GM21576 (cell line): ENCODE results near the gene KRTAP12-3.
"Not testable (repeated sequence)": the region's sequence is repeated elsewhere in the genome, so short reads cannot be mapped to it uniquely, and the experiment has no call there.

Experiments
- ATAC-seq: cut with Tn5 transposase; IDR thresholded peaks from one replicate; pipeline ENCODE4 v1.9.1; 2021; ENCODE audit warnings: mild to moderate bottlenecking, moderate library complexity; ENCODE audit not compliant: unreplicated experiment

The KRTAP12-3 gene

DNA sequence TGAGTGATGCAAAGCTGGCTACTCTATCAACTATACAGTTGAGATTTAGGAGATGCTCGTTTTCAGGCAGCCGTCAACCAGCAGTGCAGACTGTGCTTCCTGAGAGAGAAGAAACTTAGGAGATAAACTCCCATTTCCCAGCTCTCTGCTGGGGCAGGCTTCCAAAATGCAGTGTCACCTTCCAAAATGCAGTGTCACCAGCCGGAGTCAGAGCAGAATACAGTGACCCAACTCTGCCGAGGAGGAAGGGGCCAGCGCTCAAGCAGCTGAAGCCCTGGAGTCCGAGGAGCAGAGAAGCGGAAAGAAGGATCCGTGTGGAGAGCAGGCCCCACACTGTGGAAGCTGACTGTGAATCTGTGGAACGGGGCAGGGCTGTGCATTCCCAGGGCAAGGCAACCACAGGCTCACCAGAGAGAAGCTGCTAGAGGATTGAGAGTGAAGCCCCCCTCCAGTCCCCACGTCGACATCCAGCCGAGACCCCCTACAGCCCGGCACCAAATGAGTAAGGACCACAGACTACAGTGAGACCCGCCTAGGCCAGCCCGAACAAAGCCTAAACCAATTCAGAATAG, 24.9 kb downstream of the KRTAP12-3 start:
- ATAC-seq = no peak

DNA sequence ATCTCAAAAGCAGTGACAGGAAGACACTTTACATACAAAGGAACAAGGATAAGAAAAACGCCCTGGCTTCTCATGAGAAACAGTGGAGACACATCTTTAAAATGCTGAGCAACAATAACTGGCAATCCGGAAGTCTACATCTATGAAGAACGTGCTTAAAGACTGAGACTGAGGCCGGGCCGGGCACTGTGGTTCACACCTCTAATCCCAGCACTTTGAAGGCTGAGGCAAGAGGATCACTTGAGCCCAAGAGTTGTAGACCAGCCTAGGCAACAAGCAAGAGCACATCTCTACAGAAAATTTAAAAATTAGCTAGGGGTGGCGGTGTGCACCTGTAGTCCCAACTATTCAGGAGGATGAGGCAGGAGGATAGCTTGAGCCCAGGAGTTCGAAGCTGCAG, 26.3 kb downstream of the KRTAP12-3 start:
- no peak for ATAC-seq

DNA sequence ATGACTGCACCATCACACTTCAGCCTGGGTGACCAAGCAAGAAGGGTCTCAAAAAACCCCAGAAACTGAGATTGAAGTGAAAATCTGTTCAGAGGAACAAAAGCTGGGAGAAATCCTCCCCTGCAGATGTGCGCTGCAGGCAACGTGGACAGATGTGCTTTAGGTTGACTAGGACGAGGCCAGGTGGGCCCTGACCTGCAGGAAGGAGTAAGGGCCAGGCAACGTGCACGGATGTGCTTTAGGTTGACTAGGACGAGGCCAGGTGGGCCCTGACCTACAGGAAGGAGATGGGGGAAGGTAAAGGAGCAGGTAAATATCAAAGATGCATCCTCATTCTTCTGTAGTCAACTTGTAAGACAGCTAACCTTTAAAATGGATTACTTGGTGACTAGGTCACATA, 26.8 kb downstream of the KRTAP12-3 start:
- ATAC-seq = no peak

DNA sequence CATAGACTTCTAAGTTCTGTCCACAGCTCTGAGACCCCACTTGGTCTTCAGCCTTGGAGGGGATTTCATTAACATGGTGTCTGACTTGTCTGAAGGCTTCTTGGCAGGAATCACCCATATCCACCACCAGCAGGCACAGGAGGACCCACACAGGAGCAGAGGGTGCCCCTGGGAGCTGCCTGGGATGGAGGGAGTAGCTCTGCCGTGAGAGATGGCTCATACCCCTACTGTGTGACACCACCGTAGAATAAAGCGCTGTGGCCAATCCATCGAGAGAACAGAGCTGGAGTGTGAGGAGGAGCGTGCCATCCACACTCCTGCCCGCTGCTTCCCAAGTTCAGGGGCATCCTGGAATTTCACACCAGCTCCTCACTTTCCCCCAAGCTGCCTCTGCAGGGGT, 27.3 kb downstream of the KRTAP12-3 start:
- ATAC-seq = not testable (repeated sequence)

DNA sequence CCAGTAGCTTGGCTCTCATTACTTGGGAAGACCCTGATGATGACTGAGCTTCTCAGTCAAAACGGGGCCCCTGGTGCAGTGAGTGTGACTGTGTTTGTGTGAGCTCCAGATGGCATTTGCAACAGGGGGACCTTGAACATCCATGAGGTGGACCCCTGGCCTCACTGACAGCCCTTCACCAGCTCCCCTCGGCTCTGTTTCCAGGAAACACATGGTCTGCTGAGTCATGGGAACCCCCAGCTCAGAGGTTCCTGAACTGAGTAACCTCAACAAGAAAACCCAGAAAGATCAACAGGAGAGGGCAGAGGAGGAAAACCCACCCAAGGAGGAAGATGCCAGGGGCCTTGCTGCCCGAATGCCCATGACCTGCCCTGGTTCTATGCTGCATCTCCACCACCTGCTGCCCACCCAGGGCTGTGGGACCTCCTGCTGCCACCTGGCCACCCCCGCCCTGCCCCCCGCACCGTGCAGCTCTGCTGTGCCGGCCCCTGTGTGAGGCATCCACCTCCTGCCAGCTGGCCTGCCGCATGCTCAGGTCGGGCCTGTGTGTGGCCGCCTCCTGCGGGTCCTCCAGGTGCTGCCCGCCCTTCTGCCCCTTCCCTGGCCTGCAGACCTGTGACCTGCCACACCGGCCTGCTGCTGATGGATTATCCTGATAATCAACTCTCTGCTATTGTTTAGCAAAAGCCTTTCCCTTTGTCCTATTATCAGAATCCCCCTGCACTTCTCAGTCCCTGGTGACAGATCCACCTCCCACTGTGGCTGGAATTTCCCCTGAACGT, 28.5 kb downstream of the KRTAP12-3 start:
- no peak for ATAC-seq

DNA sequence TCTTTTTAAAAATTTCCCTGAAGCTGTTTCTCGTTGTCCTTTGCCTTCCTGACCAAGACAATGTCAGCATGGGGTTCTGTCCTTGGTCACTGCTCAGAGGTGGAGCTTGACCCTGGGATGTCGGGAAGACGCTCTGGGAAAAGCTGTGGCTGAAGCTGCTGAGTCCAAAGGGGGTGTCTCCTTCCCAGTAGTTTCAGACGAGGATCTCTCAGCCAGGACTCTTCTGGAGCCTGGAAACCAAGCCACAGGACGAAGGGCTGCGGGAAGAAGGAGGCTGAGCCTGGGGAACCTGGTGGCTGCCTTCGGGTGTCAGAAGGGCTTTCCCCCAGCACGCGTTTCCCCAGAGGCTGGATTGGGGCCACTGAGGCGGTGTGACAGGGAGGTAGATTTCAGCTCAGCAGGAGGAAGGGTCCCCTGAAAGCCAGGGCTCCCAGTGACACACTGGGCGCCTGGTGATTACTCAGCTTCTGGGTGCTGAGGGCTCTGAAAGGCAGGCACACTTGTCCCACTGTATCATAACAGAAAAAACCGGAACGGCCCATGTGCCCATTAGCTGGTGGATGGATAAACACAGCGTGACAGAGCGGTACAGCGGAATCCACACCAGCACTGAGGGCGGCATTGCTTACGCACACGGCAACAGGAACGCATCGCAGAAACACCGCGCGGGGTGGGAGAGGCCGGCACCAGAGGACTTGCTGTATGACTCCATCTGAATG, 29.3 kb downstream of the KRTAP12-3 start:
- ATAC-seq = no peak

DNA sequence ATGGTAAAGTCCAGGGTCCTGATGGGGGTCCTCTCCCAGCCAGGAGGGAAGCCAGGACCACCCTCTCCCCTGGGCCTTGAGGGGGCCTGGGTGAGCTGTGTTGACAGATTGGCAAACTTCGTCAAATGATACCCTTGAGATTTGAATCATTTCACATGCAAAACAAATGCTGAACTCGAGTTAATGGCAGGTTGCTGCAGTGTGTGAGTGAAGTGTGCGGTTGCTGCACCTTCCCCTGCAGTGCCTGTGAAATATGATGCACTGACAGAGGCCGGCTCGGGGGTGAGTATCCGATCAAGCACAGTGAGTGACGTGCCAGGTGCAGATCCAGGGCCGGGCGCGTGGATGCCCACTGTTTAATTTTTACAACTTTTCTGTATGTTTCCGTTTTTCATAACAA, 29.9 kb downstream of the KRTAP12-3 start:
- ATAC-seq = no peak

DNA sequence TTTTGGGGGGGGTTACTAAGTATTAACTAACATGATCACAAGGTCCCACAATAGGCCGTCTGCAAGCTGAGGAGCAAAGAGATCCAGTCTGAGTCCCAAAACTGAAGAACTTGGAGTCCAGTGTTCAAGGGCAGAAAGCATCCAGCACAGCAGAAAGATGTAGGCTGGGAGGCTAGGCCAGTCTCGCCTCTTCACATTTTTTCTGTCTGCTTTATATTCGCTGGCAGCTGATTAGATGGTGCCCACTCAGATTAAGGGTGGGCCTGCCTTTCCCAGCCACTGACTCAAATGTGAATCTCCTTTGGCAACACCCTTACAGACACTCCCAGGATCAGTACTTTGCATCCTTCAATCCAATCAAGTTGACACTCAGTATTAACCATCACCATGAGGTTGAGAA, 32.0 kb downstream of the KRTAP12-3 start:
- ATAC-seq = not testable (repeated sequence)

DNA sequence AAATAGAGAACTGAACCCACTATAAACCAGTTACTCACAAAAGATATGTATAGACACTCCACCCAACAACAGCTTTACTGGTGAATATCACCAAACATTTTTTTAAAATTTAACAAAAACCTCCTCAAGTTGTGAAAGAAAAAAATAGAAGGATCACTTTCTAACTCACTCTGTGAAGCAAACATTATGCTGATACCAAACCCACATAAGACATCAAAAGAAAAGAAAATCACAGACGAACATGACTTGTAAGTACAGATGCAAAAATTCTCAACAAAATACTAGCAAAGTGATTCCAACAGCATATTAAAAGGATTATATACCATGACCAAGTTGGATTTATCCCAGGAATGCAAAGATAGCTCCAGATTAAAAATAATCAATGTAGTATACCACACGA, 34.0 kb downstream of the KRTAP12-3 start:
- ATAC-seq = no peak

DNA sequence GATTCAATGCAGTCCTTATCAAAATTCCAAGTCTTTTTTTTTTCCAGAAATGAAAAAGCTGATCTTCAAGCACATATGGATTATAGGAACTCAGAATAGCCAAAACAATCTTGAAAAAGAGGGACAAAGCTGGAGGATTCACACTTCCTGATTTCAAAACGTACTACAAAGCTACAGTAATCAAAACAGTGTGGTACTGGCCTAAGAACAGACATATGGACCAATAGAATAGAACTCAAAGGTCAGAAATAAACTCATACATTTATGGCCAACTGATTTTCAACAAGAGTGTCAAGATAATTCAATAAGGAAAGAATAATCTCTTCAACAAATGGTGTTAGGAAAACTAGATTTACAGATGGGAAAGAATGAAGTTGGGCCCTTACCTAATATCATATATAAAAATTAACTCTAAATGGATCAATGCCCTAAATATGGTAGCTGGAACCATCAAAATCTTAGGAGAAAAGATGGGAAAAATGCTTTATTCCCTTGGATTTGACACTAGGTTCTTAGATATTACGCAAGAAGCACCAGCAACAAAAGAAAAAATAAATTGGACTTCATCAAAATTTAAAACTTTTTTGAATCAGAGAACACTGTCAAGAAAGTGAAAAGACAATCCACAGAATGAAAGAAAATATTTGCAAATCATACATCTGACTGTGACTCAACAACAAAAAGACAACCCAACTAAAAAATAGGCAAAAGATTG, 35.2 kb downstream of the KRTAP12-3 start:
- no peak for ATAC-seq

DNA sequence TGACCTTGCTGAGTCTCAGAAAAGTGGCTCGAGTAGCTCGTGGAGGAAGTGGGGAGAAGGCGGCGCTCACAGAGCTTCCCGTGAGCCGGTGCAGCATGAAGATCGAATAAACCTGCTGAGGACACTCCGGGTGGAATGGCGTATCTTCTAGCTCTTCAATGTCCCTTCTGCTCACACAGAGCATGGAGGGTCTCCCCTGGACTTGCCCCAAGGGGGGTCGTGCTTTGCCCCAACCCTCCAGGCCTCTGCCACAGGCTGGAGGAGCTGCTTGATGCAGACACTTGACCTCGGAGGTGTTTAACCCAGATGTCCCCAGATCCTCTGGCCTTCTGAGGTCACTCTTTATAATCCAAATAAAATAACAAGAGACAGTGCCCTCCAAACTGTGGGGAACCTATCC, 37.0 kb downstream of the KRTAP12-3 start:
- no peak for ATAC-seq

DNA sequence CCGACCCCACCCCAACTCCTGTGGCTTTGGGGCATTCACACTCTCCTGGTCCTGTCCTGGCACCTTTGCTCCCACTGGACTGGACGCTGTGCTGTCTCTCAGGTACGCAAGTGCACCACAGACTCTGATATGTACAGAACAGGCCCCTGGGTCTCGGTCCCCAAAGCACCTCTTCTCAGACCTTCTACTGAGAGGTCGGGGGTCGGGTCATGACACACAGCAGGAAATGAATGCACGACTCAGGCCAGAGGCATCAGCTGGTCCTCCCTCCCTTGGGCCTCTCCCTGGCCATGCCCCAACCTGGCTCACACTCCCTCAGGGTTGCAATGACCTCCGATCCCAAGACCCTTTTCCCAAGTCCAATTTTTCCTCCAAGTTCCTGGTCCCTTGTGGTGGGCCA, 37.5 kb downstream of the KRTAP12-3 start:
- ATAC-seq = no peak

DNA sequence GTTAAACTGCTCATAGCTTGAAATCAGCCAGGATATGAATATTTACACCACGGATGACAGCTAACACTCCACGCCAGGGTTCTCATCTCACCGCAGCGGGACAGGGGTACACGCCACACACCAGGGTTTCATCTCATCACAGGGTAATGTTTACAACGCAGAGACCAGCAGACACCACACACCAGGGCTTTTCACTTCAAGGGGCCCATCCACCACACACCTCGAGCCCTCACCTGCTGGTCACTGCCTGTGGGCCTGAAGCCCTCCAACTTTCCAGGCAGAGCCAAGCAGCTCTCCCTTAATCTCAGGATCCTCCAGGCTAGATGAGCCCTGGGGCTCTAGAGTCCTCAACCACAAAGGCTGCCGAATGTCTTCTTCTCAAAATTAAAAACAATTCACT, 37.9 kb downstream of the KRTAP12-3 start:
- no peak for ATAC-seq

DNA sequence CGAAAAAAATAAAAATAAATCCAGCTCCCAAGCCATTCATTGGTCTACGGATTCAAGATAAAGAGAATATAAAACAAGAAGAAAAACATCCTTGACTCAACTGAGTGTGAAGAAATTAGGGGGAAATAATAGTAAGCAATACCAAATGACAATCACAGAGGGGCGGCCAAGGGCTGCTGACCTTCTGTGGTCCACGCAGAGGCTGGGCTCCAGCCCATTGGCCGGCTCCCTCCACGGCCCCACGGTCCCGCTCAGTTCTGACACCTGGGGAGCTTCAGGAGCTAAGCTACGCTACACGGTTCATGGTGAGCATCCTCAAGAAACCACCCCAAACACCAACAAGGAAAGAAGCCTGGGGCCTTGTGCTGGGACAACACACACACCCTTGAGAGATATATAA, 38.8 kb downstream of the KRTAP12-3 start:
- ATAC-seq = no peak

DNA sequence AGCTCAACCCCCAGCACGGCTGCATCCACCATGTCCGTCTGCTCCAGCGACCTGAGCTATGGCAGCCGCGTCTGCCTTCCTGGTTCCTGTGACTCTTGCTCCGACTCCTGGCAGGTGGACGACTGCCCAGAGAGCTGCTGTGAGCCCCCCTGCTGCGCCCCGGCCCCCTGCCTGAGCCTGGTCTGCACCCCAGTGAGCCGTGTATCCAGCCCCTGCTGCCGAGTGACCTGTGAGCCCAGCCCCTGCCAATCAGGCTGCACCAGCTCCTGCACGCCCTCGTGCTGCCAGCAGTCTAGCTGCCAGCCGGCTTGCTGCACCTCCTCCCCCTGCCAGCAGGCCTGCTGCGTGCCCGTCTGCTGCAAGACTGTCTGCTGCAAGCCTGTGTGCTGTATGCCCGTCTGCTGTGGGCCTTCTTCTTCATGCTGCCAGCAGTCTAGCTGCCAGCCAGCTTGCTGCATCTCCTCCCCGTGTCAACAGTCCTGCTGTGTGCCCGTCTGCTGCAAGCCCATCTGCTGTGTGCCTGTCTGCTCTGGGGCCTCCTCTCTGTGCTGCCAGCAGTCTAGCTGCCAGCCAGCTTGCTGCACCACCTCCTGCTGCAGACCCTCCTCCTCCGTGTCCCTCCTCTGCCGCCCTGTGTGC, 39.6 kb downstream of the KRTAP12-3 start, which contains the start of gene KRTAP10-12:
Gene KRTAP10-12, plus strand, starts transcription at position 1 of the 639 bp plus-strand sequence. Its CDS starts 30 bp downstream, at position 31.
- ATAC-seq = not testable (repeated sequence)

DNA sequence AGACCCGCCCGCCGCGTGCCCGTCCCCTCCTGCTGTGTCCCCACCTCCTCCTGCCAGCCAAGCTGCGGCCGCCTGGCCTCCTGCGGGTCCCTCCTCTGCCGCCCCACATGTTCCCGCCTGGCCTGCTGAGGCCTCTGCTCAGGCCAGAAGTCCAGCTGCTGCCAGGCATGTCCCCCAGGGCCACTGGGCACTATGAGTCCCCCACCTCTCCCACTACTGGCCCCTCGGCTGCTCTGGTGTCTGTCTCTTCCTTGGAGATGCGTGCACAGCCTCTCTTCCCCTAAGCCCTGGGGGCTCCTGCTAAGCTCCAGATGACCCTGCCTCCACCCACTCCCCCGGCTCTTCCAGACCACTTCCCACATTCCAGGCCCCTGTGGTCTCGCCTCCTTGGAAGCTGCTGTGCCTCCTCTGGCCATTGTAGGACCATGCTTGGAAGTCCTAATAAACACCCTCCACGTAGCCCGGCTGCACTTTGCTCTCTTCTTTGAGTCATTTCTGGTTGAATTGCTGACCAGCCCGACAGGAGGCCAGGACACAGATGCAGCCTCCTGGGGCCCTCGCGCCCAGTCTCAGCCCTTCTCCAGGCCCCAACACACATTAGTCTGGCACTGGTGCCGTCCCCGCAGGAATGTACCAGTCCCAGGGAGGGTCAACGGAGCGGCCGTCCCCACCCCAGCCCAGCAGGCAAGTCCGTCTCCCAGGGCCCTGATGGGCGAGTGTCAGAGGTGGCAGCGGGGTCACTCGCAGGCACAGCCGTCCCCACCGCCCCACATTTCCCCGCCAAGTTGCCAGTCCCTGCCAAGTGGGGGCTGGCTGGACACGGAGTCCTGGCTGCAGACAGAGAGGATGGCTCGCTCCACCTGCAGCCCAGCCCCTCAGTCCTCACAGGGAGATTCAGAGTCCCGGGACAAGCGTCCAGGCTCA, 40.3 kb downstream of the KRTAP12-3 start:
- ATAC-seq = no peak

DNA sequence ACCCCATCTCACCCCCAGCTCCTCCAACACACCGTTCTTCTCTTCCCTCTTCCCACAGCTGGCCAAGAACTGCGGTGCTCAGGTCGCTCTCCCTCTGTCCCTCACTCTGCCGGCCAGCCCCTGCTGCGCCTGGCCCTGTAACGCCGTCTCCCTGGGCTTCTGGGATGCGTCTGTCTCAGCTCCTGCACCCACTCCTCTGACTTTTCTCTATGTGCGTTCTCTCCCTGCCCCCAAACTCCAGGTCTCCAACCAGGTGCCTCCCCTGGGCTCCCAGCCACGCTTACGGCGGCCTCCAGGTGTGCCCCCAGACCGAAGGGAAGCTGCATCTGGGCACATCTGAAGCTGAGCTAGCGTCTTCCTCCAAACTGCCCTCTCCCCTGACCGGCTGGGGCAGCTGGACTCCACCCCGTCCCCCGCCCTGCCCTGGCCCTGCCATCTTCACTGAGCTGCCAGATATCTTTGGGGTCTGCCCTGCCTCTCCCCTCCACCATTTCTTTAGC, 41.8 kb downstream of the KRTAP12-3 start:
- ATAC-seq = no peak

DNA sequence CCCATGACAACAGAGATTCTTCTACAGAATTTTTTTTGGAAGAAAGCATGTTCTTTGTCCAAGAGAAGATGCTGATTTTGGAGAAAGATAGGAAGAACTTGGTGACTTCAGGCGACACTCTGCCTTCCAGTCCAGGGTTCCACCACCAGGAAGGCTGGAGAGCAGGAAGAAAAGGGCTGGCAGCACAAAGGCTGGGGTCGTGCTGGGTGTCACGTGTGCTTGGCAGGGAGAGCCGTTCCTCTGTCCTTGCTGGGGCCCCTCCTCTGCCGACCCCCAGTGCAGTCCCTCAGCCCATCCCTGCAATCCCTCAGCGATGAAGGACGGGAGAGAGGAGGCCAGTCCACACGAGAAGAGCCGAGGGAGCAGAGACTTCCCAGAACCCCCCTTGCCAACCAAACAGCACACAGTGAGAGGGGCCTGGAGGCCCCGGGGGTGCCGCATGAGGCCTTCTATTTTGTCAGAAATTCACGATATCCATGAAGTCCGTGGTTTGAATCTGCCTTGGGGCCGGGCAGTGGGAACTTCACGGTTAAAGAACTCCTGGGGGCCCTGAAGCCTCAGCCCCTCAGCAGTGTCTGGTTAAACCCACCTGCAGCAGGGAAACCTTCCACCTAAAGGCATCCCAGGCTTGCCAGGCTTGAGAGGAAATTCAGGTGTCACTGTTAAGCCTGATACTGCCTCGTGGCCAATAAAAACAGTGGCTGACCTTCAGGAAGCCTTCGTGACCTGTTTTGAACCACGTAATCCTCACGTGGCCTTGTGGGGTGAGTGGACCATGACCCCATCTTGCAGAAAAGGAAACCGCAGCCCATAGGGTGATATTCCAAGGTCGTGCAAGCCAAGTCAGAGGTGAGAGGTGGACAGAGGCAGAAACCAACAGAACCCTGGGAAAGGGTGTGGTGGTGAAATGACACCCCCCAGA, 42.6 kb downstream of the KRTAP12-3 start:
- ATAC-seq = no peak

DNA sequence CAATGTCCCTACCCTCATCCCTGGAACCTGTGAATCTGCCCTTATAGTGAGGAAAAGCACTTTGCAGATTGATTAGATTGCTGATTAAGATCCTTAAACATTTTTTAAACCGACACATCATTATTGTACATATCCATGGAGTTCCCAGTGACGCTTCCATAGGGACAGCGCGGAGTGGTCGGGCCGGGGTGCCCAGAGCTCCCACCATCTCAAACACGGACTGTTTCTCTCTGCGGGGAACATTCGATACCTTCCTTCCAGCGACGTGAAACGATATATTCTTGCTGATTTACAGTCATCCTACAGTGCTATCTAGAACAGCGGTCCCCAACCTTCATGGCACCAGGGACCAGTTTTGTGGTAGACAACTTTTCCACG, 43.3 kb downstream of the KRTAP12-3 start:
- ATAC-seq = no peak
